HepG2 (cell line): ENCODE data around the gene TNFSF12. TPM values are rescaled to one million over a fixed set of nuclear protein-coding genes. Genes with fewer than 3 reads are reported as not detected.

Experiments
- EP300 ChIP-seq, 3 experiments: sonication (generic) in 1 of 3; formaldehyde crosslinking in 1 of 3; IDR thresholded peaks; 2 replicates each; pipeline versions ENCODE4 v1.5.1 to v1.6.1; 2011 to 2020; ENCODE audit warnings: low read depth in 2 of 3, low read length in 2 of 3, borderline replicate concordance in 1 of 3, improper control_type of control experiment in 1 of 3, mild to moderate bottlenecking in 1 of 3, missing genetic modification reagents in 1 of 3, moderate library complexity in 1 of 3
- HES4 ChIP-seq: sonication (generic); formaldehyde crosslinking; IDR thresholded peaks from 2 replicates; pipeline ENCODE4 v1.9.0; 2021; ENCODE audit warnings: mild to moderate bottlenecking, missing genetic modification reagents, borderline replicate concordance
- HNRNPL ChIP-seq: fragments of 200-400 bp; formaldehyde crosslinking; IDR thresholded peaks from 2 replicates; pipeline ENCODE4 v1.6.1; 2017; ENCODE audit warnings: mild to moderate bottlenecking, low read depth, low read length
- HNRNPLL ChIP-seq: fragments of 200-400 bp; formaldehyde crosslinking; IDR thresholded peaks from 2 replicates; pipeline ENCODE4 v1.6.1; 2017; ENCODE audit warnings: mild to moderate bottlenecking, low read depth, low read length; ENCODE audit not compliant: poor library complexity, severe bottlenecking
- IRX3 ChIP-seq: sonication (generic); formaldehyde crosslinking; IDR thresholded peaks from 2 replicates; pipeline ENCODE4 v1.8.1; 2023; ENCODE audit warnings: mild to moderate bottlenecking, low read depth, missing genetic modification reagents, borderline replicate concordance
- MXD1 ChIP-seq: sonication (generic); formaldehyde crosslinking; IDR thresholded peaks from 2 replicates; pipeline ENCODE4 v1.4.0; 2020; ENCODE audit warnings: mild to moderate bottlenecking, missing genetic modification reagents
- NFE2L1 ChIP-seq: sonication (generic); formaldehyde crosslinking; IDR thresholded peaks from 2 replicates; pipeline ENCODE4 v1.4.0; 2020; ENCODE audit warnings: missing genetic modification reagents, mild to moderate bottlenecking, borderline replicate concordance
- NR2F1 ChIP-seq, 2 experiments: fragments of 450-650 bp in 1 of 2; formaldehyde crosslinking in 1 of 2; IDR thresholded peaks; 2 replicates each; pipeline versions ENCODE4 v1.5.0 to v1.6.1; 2016 to 2020; ENCODE audit warnings: mild to moderate bottlenecking in 1 of 2, missing compliant biosample characterization in 1 of 2, missing genetic modification reagents in 1 of 2, moderate library complexity in 1 of 2
- SNAPC5 ChIP-seq: sonication (generic); formaldehyde crosslinking; IDR thresholded peaks from 2 replicates; pipeline ENCODE4 v1.8.1; 2023; ENCODE audit warnings: mild to moderate bottlenecking, missing genetic modification reagents, borderline replicate concordance
- SOX5 ChIP-seq: IDR thresholded peaks from 2 replicates; pipeline ENCODE4 v1.6.1; 2016; ENCODE audit warnings: borderline replicate concordance
- YEATS4 ChIP-seq: sonication (generic); formaldehyde crosslinking; IDR thresholded peaks from 2 replicates; pipeline ENCODE4 v1.4.0; 2020; ENCODE audit warnings: missing genetic modification reagents, borderline replicate concordance
- ZBTB1 ChIP-seq: sonication (generic); formaldehyde crosslinking; IDR thresholded peaks from 2 replicates; pipeline ENCODE4 v1.4.0; 2020; ENCODE audit warnings: missing genetic modification reagents, borderline replicate concordance
- ZNF260 ChIP-seq: sonication (generic); formaldehyde crosslinking; IDR thresholded peaks from 2 replicates; pipeline ENCODE4 v1.4.0; 2020; ENCODE audit warnings: missing genetic modification reagents, low read depth, mild to moderate bottlenecking, borderline replicate concordance
- ZNF263 ChIP-seq: sonication (generic); formaldehyde crosslinking; IDR thresholded peaks from 2 replicates; pipeline ENCODE4 v1.4.0; 2020; ENCODE audit warnings: missing genetic modification reagents
- ZNF280D ChIP-seq: sonication (generic); formaldehyde crosslinking; IDR thresholded peaks from 2 replicates; pipeline ENCODE4 v1.5.1; 2020; ENCODE audit warnings: mild to moderate bottlenecking, missing genetic modification reagents
- ZNF660 ChIP-seq: sonication (generic); formaldehyde crosslinking; IDR thresholded peaks from 2 replicates; pipeline ENCODE4 v1.5.1; 2020; ENCODE audit warnings: mild to moderate bottlenecking, low read depth, missing genetic modification reagents, borderline replicate concordance
- polyA plus RNA-seq, 8 experiments: library from polyadenylated mRNA; depleted of rRNA in 3 of 8; stranded (reverse) in 7 of 8; unstranded in 1 of 8; fragments of >200 nt; fragmentation: Illumina TruSeq in 4 of 8; extraction: Trizol in 4 of 8; gene quantifications; 2 replicates each; pipeline versions ENCODE4 v1.2.1 to v1.2.3, GENCODE V29; 2011 to 2016; ENCODE audit warnings: low read depth in 4 of 8, missing spikeins in 1 of 8, mixed read lengths in 1 of 8; ENCODE audit not compliant: insufficient read depth in 1 of 8
- total RNA-seq, 5 experiments: library from RNA; depleted of rRNA; stranded (reverse); fragments of >200 nt; fragmentation: Illumina TruSeq; extraction: Trizol; gene quantifications; 2 replicates each; pipeline ENCODE4 v1.2.3, GENCODE V29; 2016; ENCODE audit warnings: low read depth in 1 of 5
- TF ChIP-seq, protein P1 (sequence below): sonication (generic); formaldehyde crosslinking; IDR thresholded peaks from 2 replicates; pipeline ENCODE4 v1.9.0; 2021; ENCODE audit warnings: mild to moderate bottlenecking, missing genetic modification reagents

The TNFSF12 gene
- total and polyA plus RNA-seq, 2 of the 13 experiments (the other 11 are each of a cell fraction or from before 2014, with no cell fraction given), result 0.93 to 7.2 TPM

DNA sequence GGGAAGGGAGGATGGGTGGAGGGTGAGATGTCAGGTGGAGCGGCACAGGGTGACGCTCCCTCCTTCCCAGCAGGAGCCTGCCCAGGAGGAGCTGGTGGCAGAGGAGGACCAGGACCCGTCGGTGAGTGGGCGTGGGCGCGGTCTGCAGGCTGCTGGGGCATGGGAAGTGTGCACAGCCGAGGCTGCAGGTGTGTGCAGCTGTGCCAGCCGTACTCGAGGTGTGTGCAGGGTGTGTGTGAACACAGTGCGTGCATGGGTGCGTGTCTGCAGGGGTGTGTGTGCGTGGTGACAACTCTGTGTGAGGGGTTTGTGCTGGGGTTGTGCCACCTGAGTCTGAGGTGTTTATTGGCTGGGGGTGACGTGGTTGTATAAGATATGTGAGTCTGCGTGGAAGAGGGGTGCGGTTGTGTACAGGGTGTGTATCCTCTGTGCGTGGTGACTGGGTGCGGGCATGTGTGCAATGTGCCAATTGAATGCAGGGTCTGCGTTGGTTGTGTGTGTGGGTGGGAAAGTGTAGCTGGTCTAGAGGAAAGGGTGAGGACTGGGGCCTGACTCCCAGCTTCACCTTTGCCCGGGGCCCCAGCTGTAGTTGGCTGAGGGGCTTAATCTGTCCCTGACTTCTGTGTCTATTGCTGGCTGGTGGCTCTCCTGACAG lies 670 bp downstream of the TNFSF12 start (continued):
- TF ChIP-seq MXD1 (CRISPR knock-in tag) (0 out of 2 replicates have a peak, but pooled peaks have one; percentile 27), ZNF280D (CRISPR knock-in tag) (no peak), SOX5 (CRISPR knock-in tag) (no peak), HNRNPLL (no peak), ZNF660 (CRISPR knock-in tag) (no peak), ZNF263 (CRISPR knock-in tag) (no peak), HNRNPL (peak; percentile 89), IRX3 (CRISPR knock-in tag) (no peak), ZBTB1 (CRISPR knock-in tag) (no peak), HES4 (CRISPR knock-in tag) (peak; percentile 52; the same call in 1 of the 2 replicates), YEATS4 (no peak), ZNF260 (CRISPR knock-in tag) (no peak), NFE2L1 (CRISPR knock-in tag) (no peak), EP300 (IDR thresholded peaks at IDR 0.05; ENCODE audit: low read depth in 2 of 2, low read length in 2 of 2) (no peak), EP300 (CRISPR knock-in tag; IDR thresholded peaks at IDR 0.05; ENCODE audit: borderline replicate concordance) (no peak), NR2F1 (CRISPR knock-in tag; IDR thresholded peaks at IDR 0.05) (no peak), SNAPC5 (no peak)
- TF ChIP-seq, protein P1, sequence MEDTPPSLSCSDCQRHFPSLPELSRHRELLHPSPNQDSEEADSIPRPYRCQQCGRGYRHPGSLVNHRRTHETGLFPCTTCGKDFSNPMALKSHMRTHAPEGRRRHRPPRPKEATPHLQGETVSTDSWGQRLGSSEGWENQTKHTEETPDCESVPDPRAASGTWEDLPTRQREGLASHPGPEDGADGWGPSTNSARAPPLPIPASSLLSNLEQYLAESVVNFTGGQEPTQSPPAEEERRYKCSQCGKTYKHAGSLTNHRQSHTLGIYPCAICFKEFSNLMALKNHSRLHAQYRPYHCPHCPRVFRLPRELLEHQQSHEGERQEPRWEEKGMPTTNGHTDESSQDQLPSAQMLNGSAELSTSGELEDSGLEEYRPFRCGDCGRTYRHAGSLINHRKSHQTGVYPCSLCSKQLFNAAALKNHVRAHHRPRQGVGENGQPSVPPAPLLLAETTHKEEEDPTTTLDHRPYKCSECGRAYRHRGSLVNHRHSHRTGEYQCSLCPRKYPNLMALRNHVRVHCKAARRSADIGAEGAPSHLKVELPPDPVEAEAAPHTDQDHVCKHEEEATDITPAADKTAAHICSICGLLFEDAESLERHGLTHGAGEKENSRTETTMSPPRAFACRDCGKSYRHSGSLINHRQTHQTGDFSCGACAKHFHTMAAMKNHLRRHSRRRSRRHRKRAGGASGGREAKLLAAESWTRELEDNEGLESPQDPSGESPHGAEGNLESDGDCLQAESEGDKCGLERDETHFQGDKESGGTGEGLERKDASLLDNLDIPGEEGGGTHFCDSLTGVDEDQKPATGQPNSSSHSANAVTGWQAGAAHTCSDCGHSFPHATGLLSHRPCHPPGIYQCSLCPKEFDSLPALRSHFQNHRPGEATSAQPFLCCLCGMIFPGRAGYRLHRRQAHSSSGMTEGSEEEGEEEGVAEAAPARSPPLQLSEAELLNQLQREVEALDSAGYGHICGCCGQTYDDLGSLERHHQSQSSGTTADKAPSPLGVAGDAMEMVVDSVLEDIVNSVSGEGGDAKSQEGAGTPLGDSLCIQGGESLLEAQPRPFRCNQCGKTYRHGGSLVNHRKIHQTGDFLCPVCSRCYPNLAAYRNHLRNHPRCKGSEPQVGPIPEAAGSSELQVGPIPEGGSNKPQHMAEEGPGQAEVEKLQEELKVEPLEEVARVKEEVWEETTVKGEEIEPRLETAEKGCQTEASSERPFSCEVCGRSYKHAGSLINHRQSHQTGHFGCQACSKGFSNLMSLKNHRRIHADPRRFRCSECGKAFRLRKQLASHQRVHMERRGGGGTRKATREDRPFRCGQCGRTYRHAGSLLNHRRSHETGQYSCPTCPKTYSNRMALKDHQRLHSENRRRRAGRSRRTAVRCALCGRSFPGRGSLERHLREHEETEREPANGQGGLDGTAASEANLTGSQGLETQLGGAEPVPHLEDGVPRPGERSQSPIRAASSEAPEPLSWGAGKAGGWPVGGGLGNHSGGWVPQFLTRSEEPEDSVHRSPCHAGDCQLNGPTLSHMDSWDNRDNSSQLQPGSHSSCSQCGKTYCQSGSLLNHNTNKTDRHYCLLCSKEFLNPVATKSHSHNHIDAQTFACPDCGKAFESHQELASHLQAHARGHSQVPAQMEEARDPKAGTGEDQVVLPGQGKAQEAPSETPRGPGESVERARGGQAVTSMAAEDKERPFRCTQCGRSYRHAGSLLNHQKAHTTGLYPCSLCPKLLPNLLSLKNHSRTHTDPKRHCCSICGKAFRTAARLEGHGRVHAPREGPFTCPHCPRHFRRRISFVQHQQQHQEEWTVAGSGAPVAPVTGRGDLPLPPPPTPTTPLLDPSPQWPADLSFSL (CRISPR knock-in tag), result peak; percentile 78
